NB4 (cell line): ENCODE data around the gene RBMS1.

Experiments used
- CTCF ChIP-seq: IDR thresholded peaks from one replicate; pipeline ENCODE4 v1.5.1; 2012; ENCODE audit warnings: low read depth, low read length
- POLR2A ChIP-seq: IDR thresholded peaks from 2 replicates; pipeline ENCODE4 v1.6.1; 2011; ENCODE audit warnings: mild to moderate bottlenecking; ENCODE audit not compliant: insufficient read length; ENCODE audit errors: extremely low read depth

GRCh38 chr2:160288324-160288723, 205.3 kb downstream of the RBMS1 start:
- TF ChIP-seq CTCF = no peak
- TF ChIP-seq POLR2A = no peak
